Muscle layer of duodenum (tissue), 2 donors: ENCODE data around the gene KCNK10.

Experiments
- H3K27ac ChIP-seq: one replicate; pipeline ENCODE4 v1.7.0; 2013; ENCODE audit warnings: mild to moderate bottlenecking, low read length
- H3K27me3 ChIP-seq: one replicate; pipeline ENCODE4 v1.7.0; 2013; ENCODE audit warnings: low read depth, mild to moderate bottlenecking, control low read depth, low read length
- H3K36me3 ChIP-seq, 2 donors: one replicate each; pipeline ENCODE4 v1.7.0; 2013; ENCODE audit warnings: low read length in 2 of 2, control low read depth in 1 of 2, mild to moderate bottlenecking in 1 of 2; ENCODE audit not compliant: insufficient read depth in 2 of 2, control insufficient read depth in 1 of 2
- H3K4me1 ChIP-seq, 2 donors: one replicate each; pipeline ENCODE4 v1.7.0; 2013; ENCODE audit warnings: low read length in 2 of 2, mild to moderate bottlenecking in 2 of 2, control low read depth in 1 of 2, moderate library complexity in 1 of 2; ENCODE audit not compliant: insufficient read depth in 2 of 2, control insufficient read depth in 1 of 2
- H3K4me3 ChIP-seq, 2 donors: one replicate each; pipeline ENCODE4 v1.7.0; 2013; ENCODE audit warnings: low read length in 2 of 2, low read depth in 1 of 2, mild to moderate bottlenecking in 1 of 2
- H3K9me3 ChIP-seq, 2 donors: one replicate each; pipeline ENCODE4 v1.7.0; 2013; ENCODE audit warnings: low read length in 2 of 2, control low read depth in 1 of 2, mild to moderate bottlenecking in 1 of 2; ENCODE audit not compliant: control insufficient read depth in 1 of 2
- donor health status: healthy.

Gene KCNK10

DNA sequence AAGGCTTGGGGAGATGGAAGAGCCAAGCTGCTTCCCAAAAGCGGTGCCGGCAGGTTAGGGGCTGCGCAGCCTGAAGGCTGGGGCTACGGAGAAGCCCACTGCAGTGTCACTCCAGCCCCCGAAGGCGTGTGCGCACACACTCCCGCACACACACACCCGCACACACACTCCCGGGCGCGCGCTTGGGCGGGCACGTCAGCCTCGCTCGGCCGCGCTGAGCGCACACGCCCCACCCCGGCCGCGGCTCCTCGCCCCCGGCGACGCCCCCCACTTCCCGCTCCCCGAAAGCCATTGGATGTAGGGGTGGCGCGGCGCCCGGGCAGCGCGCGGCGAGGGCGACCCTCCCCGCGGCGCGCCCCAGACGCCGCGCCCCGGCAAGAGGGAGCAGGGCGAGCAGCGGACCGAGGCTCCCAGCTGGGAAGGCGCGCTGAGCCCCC is at the start of gene KCNK10:
Gene KCNK10, minus strand, starts transcription at position 184 of the 437 bp plus-strand sequence. CDS start 471 bp downstream, outside the sequence.
- Histone ChIP-seq H3K27me3 (peaks cover 59% of the 10 kb centered on the region), H3K4me1 (peaks cover 0 to 26% of the 10 kb centered on the region in 2 donors), H3K36me3 (no peaks in the 10 kb centered on the region), H3K9me3 (no peaks in the 10 kb centered on the region), H3K27ac (no peak within 1 kb of the TSS), H3K4me3 (peak within 1 kb of the TSS in 1 of 2 donors; percentile 55)

- H3K9me3 ChIP-seq = peaks cover 0 to 3% of the 10 kb centered on the region in 2 donors
- no peak overlapping the region for H3K4me3 ChIP-seq
- no peaks in the 10 kb centered on the region for H3K27me3 ChIP-seq
- no peak overlapping the region for H3K27ac ChIP-seq
- H3K36me3 ChIP-seq = no peaks in the 10 kb centered on the region
- no peaks in the 10 kb centered on the region for H3K4me1 ChIP-seq
These were observed 46.4 kb upstream of the KCNK10 start for GRCh38 chr14:88369496-88369895.

GRCh38 chr14:88364710-88365413 is 41.8 kb upstream of the KCNK10 start:
- Histone ChIP-seq H3K36me3 (no peaks in the 10 kb centered on the region), H3K9me3 (peaks cover 0 to 3% of the 10 kb centered on the region in 2 donors), H3K27ac (no peak overlapping the region), H3K4me1 (no peaks in the 10 kb centered on the region), H3K27me3 (no peaks in the 10 kb centered on the region), H3K4me3 (no peak overlapping the region)

- Histone ChIP-seq H3K9me3 (no peaks in the 10 kb centered on the region), H3K4me1 (no peaks in the 10 kb centered on the region), H3K27ac (no peak overlapping the region), H3K4me3 (no peak overlapping the region), H3K27me3 (no peaks in the 10 kb centered on the region), H3K36me3 (no peaks in the 10 kb centered on the region)
These were observed 40.6 kb upstream of the KCNK10 start for GRCh38 chr14:88363644-88364043.

DNA sequence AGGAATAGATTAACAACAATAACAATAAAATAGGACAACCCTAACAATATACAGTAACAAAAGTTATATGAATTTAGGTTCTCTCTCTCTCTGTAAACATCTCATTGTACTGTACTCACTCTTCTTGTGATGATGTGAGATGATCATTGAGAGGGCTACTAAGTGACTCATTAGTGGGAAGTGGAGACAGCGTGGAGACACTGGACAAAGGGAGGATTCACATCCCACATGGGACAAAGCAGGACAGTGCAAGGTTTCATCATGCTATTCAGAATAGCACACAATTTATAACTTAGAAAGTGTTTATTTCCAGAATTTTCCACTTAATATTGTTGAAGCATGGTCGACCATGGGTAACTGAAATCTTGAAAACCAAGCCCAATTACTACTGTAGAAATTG is 36.4 kb upstream of the KCNK10 start:
- Histone ChIP-seq H3K27ac (no peak overlapping the region), H3K36me3 (no peaks in the 10 kb centered on the region), H3K4me3 (no peak overlapping the region), H3K9me3 (no peaks in the 10 kb centered on the region), H3K27me3 (no peaks in the 10 kb centered on the region), H3K4me1 (no peaks in the 10 kb centered on the region)

GRCh38 chr14:88354358-88354757 is 31.3 kb upstream of the KCNK10 start:
- no peaks in the 10 kb centered on the region for H3K9me3 ChIP-seq
- no peak overlapping the region for H3K4me3 ChIP-seq
- H3K4me1 ChIP-seq = no peaks in the 10 kb centered on the region
- no peaks in the 10 kb centered on the region for H3K36me3 ChIP-seq
- no peak overlapping the region for H3K27ac ChIP-seq
- no peaks in the 10 kb centered on the region for H3K27me3 ChIP-seq

- no peak overlapping the region for H3K27ac ChIP-seq
These were observed 29.6 kb upstream of the KCNK10 start for GRCh38 chr14:88352698-88353097.

GRCh38 chr14:88351966-88352691 is 29.1 kb upstream of the KCNK10 start:
- Histone ChIP-seq H3K27me3 (no peaks in the 10 kb centered on the region), H3K4me3 (no peak overlapping the region), H3K27ac (no peak overlapping the region), H3K36me3 (no peaks in the 10 kb centered on the region), H3K9me3 (no peaks in the 10 kb centered on the region), H3K4me1 (no peaks in the 10 kb centered on the region)

More at GRCh38 chr14:88352698-88353097, 29.6 kb upstream of the KCNK10 start:
- no peaks in the 10 kb centered on the region for H3K27me3 ChIP-seq
- H3K4me3 ChIP-seq = no peak overlapping the region
- H3K9me3 ChIP-seq = no peaks in the 10 kb centered on the region
- no peaks in the 10 kb centered on the region for H3K4me1 ChIP-seq
- no peaks in the 10 kb centered on the region for H3K36me3 ChIP-seq

DNA sequence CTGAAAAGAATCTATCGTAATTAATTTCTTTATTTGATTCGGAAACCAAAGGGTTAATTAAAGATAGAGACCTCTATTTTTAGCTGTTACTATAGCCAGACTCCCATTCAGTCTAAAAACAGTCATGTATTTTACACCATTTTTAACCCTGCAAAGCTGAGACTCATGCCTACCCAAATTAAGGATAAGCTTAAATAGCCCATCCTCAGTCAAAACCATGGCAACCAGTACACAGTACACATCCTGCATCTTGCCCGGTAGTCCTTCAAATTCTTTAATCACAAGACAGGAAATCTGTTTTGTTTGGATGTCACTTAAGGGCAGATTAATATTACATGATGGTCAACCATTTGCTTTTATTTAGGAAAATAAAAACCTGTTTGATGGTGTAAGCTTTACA is 25.5 kb upstream of the KCNK10 start:
- no peaks in the 10 kb centered on the region for H3K4me1 ChIP-seq
- no peak overlapping the region for H3K27ac ChIP-seq
- no peaks in the 10 kb centered on the region for H3K27me3 ChIP-seq
- no peak overlapping the region for H3K4me3 ChIP-seq
- no peaks in the 10 kb centered on the region for H3K9me3 ChIP-seq
- no peaks in the 10 kb centered on the region for H3K36me3 ChIP-seq

DNA sequence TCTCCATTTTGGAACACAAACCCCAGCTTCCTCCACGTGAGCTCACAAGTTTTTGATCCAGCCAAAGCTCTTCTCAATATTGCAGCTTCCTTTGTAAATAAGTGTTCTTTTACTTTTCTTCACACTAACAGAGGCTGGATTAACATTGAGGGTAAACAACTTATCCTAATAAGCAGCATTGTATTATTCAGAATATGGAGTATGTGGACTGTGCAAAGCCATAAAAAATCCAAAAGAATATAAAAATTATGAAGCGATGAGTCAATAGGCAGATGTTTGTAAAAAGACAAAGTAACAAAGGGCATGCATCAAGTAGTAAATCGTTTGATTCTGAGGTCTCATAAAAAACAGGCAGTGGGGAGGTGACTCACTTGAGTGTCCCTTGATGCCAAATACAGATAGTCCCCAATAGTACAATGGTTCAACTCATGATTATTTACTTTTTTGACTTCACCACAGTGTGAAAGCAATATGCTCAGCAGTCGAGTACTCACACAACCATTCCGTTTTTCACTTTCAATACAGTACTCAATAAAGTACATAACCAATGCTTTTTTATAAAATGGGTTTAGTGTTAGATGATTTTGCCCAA is 23.1 kb upstream of the KCNK10 start:
- H3K36me3 ChIP-seq = no peaks in the 10 kb centered on the region
- H3K27me3 ChIP-seq = no peaks in the 10 kb centered on the region
- H3K27ac ChIP-seq = no peak overlapping the region
- no peaks in the 10 kb centered on the region for H3K9me3 ChIP-seq
- H3K4me3 ChIP-seq = no peak overlapping the region
- H3K4me1 ChIP-seq = no peaks in the 10 kb centered on the region

GRCh38 chr14:88342980-88343379 is 19.9 kb upstream of the KCNK10 start:
- Histone ChIP-seq H3K27ac (no peak overlapping the region), H3K36me3 (no peaks in the 10 kb centered on the region), H3K9me3 (no peaks in the 10 kb centered on the region), H3K4me1 (no peaks in the 10 kb centered on the region), H3K27me3 (no peaks in the 10 kb centered on the region), H3K4me3 (no peak overlapping the region)
